GM12878 (cell line): Measurements from ENCODE around the gene DPF3. TPM values are rescaled to one million over a fixed set of nuclear protein-coding genes. Genes with fewer than 3 reads are reported as not detected.

Experiments
- ATAC-seq: fragments of 200-7000 bp; cut with Tn5 transposase; 3 replicates; pipeline ENCODE4 v1.9.1; 2020; ENCODE audit warnings: mild to moderate bottlenecking, moderate library complexity
- BruUV-seq: library from RNA; stranded (reverse); fragments of 400-500 nt; replicated peaks from 2 replicates; lab custom pipeline; 2021; lab: Mats Ljungman, UMichigan
- CTCF ChIA-PET: fragments of 300-600 bp; sonication (Branson Sonifier 250); formaldehyde crosslinking; extraction: SDS; loops from one replicate; lab custom pipeline; 2021; ENCODE audit warnings: inconsistent platforms; lab: Yijun Ruan, JAX
- POLR2A ChIA-PET: fragments of 350-600 bp; formaldehyde crosslinking; extraction: SDS; loops from one replicate; lab custom pipeline; 2021; ENCODE audit warnings: inconsistent platforms; lab: Charles Lee
- RAD21 ChIA-PET: fragments of 300-600 bp; sonication (Branson Sonifier 250); formaldehyde crosslinking; loops from one replicate; lab custom pipeline; 2023; ENCODE audit warnings: antibody characterized with exemption; ENCODE audit not compliant: unreplicated experiment; lab: Charles Lee
- SMC1A ChIA-PET: fragments of 300-600 bp; sonication (Branson Sonifier 250); formaldehyde crosslinking; loops from one replicate; lab custom pipeline; 2023; ENCODE audit not compliant: unreplicated experiment, uncharacterized antibody; lab: Charles Lee
- DNase-seq: peaks from one replicate; pipeline ENCODE4 v3.0.0-alpha.2; 2011; ENCODE audit warnings: low read depth, low spot score
- FAIRE-seq: peaks from 3 replicates; lab custom pipeline; 2011; peaks lifted over from hg19 to GRCh38; lab: Jason Lieb, UNC
- H2AFZ ChIP-seq: 2 replicates; pipeline ENCODE4 v1.6.0; 2011; ENCODE audit warnings: low read depth, low read length, control low read depth; ENCODE audit not compliant: control insufficient read depth
- H3K27ac ChIP-seq: 2 replicates; pipeline ENCODE4 v1.5.1; 2011; ENCODE audit warnings: control low read depth; ENCODE audit not compliant: control insufficient read depth, insufficient read depth
- H3K27me3 ChIP-seq, 2 experiments: replicated peaks in 1 of 2; 2 replicates each; pipeline versions ENCODE4 v1.6.0 to v1.6.1; 2011; ENCODE audit warnings: low read length in 1 of 2; ENCODE audit not compliant: control insufficient read depth in 2 of 2, insufficient read depth in 2 of 2
- H3K36me3 ChIP-seq, 2 experiments: 2 replicates each; pipeline ENCODE4 v1.5.1; 2011; ENCODE audit warnings: low read length in 1 of 2; ENCODE audit not compliant: control insufficient read depth in 2 of 2, insufficient read depth in 2 of 2
- H3K4me1 ChIP-seq: 2 replicates; pipeline ENCODE4 v1.6.1; 2011; ENCODE audit warnings: mild to moderate bottlenecking, low read length, moderate library complexity, mixed read lengths; ENCODE audit not compliant: control insufficient read depth, insufficient read depth
- H3K4me2 ChIP-seq: 2 replicates; pipeline ENCODE4 v1.6.0; 2011; ENCODE audit warnings: control low read depth; ENCODE audit not compliant: control insufficient read depth, insufficient read depth
- H3K4me3 ChIP-seq: fragments of 200-600 bp; sonication (generic); 2 replicates; pipeline ENCODE4 v1.5.1; 2016
- H3K79me2 ChIP-seq: 2 replicates; pipeline ENCODE4 v1.6.0; 2011; ENCODE audit warnings: low read length; ENCODE audit not compliant: control insufficient read depth, insufficient read depth
- H3K9ac ChIP-seq: 2 replicates; pipeline ENCODE4 v1.8.0; 2011; ENCODE audit warnings: low read length, control low read depth, mixed read lengths; ENCODE audit not compliant: control insufficient read depth, insufficient read depth
- H3K9me3 ChIP-seq: replicated peaks from 3 replicates; pipeline ENCODE4 v1.5.1; 2011; ENCODE audit warnings: mild to moderate bottlenecking, low read length; ENCODE audit not compliant: control insufficient read depth, insufficient read depth
- H4K20me1 ChIP-seq: 2 replicates; pipeline ENCODE4 v1.6.0; 2011; ENCODE audit not compliant: control insufficient read depth, insufficient read depth
- BRCA1 ChIP-seq: IDR thresholded peaks from 2 replicates; pipeline ENCODE4 v1.6.1; 2011; ENCODE audit warnings: low read depth, low read length, improper control_type of control experiment
- CREB1 ChIP-seq: IDR thresholded peaks from 2 replicates; pipeline ENCODE4 v1.6.1; 2012; ENCODE audit warnings: low read depth, mild to moderate bottlenecking, inconsistent platforms
- NFXL1 ChIP-seq: fragments of 450-650 bp; IDR thresholded peaks from 2 replicates; pipeline ENCODE4 v1.6.1; 2017; ENCODE audit warnings: antibody characterized with exemption, mild to moderate bottlenecking, borderline replicate concordance
- RCOR1 ChIP-seq: conservative IDR thresholded peaks from 2 replicates; pipeline ENCODE4 v1.6.1; 2012; ENCODE audit warnings: low read depth, low read length, improper control_type of control experiment
- RUNX3 ChIP-seq: IDR thresholded peaks from 2 replicates; pipeline ENCODE4 v1.6.1; 2012; ENCODE audit warnings: low read length, inconsistent platforms
- TCF7 ChIP-seq: IDR thresholded peaks from 2 replicates; pipeline ENCODE4 v1.6.1; 2014; ENCODE audit warnings: antibody characterized with exemption, borderline replicate concordance
- WGBS: methylation state at CpG from one replicate; pipeline ENCODE4 v1.1.6; 2016; ENCODE audit warnings: low lambda C conversion rate; ENCODE audit not compliant: insufficient replicate concordance, insufficient coverage; ENCODE audit errors: missing lambda C conversion rate; 5-methylcytosine and 5-hydroxymethylcytosine counted together
- in situ Hi-C: fragments of 300-500 bp; cut with MboI; formaldehyde crosslinking; loops from 9 replicates; pipeline ENCODE4 v1.14.3; 2018; ENCODE audit warnings: mixed read lengths
- intact Hi-C: fragments of 100-400 bp; cut with micrococcal nuclease; formaldehyde crosslinking; loops from one replicate; pipeline ENCODE4 v1.14.2; 2022; ENCODE audit not compliant: unreplicated experiment
- polyA plus RNA-seq, 11 experiments: library from polyadenylated mRNA; depleted of rRNA in 4 of 11; unstranded in 6 of 11; stranded (reverse) in 5 of 11; fragments of >200 nt; fragmentation: Nextera tagmentation in 4 of 11; fragmentation: Illumina TruSeq in 1 of 11; extraction: Ambion mirVana in 4 of 11; extraction: Trizol in 1 of 11; gene quantifications; 1 replicate in 1 of 11; 2 replicates in 10 of 11; pipeline versions ENCODE4 v1.2.1 to v1.2.3, GENCODE V29; 2011 to 2016; ENCODE audit warnings: inconsistent platforms in 2 of 11, missing spikeins in 2 of 11, low read depth in 1 of 11
- total RNA-seq, 4 experiments: library from RNA; depleted of rRNA in 3 of 4; stranded (reverse); fragments of >200 nt in 3 of 4; fragmentation: Illumina TruSeq in 1 of 4; extraction: Trizol in 1 of 4; gene quantifications; 2 replicates each; pipeline versions ENCODE4 v1.2.1 to v1.2.3, GENCODE V29; 2013 to 2021
- TF ChIP-seq, protein P1 (sequence below): IDR thresholded peaks from 2 replicates; pipeline ENCODE4 v1.6.1; 2012; ENCODE audit warnings: mild to moderate bottlenecking, low read depth, low read length
- TF ChIP-seq, protein P2 (sequence below): IDR thresholded peaks from 2 replicates; pipeline ENCODE4 v1.6.1; 2012; ENCODE audit warnings: low read depth, low read length, improper control_type of control experiment
- TF ChIP-seq, protein P3 (sequence below): fragments of 450-650 bp; IDR thresholded peaks from 2 replicates; pipeline ENCODE4 v1.6.1; 2018; ENCODE audit warnings: mild to moderate bottlenecking, low read depth, moderate library complexity; ENCODE audit not compliant: partially characterized antibody
- TF ChIP-seq, protein P4 (sequence below): IDR thresholded peaks from 2 replicates; pipeline ENCODE4 v1.6.1; 2012; ENCODE audit warnings: improper control_type of control experiment, low read depth, low read length; ENCODE audit not compliant: insufficient replicate concordance

DPF3 gene
- total and polyA plus RNA-seq, 10 of the 15 experiments (the other 5 are each of a cell fraction or from before 2014, with no cell fraction given): 0.69 to 8.0 (median 2.2) TPM

DNA sequence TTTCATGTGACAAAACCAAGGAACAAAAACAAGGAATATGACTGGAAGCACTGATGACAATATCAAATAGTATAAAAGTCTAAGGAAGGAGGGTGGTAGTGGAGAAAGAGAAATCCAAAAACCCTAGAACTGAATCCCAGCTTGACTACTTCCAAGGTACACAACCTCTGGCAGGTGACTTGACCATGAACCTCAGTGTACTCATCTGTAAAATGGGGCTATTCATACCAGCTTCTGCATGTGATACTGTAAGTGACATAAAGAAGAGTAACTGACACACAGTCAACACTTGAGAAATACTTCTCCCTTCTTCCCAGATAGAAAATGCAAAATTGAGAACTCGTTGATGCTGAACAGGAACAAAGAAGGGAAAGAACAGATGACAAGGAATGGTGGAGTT is 10.3 kb upstream of the DPF3 start:
- intact Hi-C loops (no loop called here), in situ Hi-C loops (no loop called here)
- Histone ChIP-seq H3K27me3 (no peaks in the 10 kb centered on the region), H2AFZ (no peak overlapping the region), H3K9me3 (no peaks in the 10 kb centered on the region), H3K4me1 (peaks cover 7% of the 10 kb centered on the region; the same call in 1 of the 2 replicates), H4K20me1 (no peaks in the 10 kb centered on the region), H3K36me3 (no peaks in the 10 kb centered on the region), H3K9ac (no peak overlapping the region), H3K4me3 (no peak overlapping the region), H3K27ac (no peak overlapping the region), H3K79me2 (no peaks in the 10 kb centered on the region), H3K4me2 (no peak overlapping the region)
- ATAC-seq (no peak), FAIRE-seq (no peak), DNase-seq (no peak)
- SMC1A ChIA-PET: interaction anchor here (0.6 to 5.0 kb wide), 37 partner anchors 10 to 997 kb away, joined by 3 to 304 read pairs (median 4); partner anchors contain the start of gene DPF3
- no TSS peak for BruUV-seq
- WGBS: 93% methylated on average over 1 of the region's 1 CpG
- RAD21 ChIA-PET: interaction anchor here (0.8 to 5.1 kb wide), 18 partner anchors 10 to 430 kb away, joined by 3 to 216 read pairs (median 4); partner anchors contain the start of gene DPF3
- POLR2A ChIA-PET: interaction anchor here (0.9 to 1.4 kb wide), 4 partner anchors 21 to 393 kb away, joined by 3 to 12 read pairs (median 3); no protein-coding TSS in a partner anchor
- CTCF ChIA-PET: interaction anchor here (0.6 to 14.5 kb wide), 39 partner anchors 8 to 567 kb away, joined by 3 to 520 read pairs (median 4); partner anchors contain the start of genes DCAF4 and DPF3
- TF ChIP-seq RCOR1 (no peak), CREB1 (no peak), TCF7 (no peak), NFXL1 (no peak), RUNX3 (no peak), BRCA1 (no peak)
- TF ChIP-seq, protein P1, sequence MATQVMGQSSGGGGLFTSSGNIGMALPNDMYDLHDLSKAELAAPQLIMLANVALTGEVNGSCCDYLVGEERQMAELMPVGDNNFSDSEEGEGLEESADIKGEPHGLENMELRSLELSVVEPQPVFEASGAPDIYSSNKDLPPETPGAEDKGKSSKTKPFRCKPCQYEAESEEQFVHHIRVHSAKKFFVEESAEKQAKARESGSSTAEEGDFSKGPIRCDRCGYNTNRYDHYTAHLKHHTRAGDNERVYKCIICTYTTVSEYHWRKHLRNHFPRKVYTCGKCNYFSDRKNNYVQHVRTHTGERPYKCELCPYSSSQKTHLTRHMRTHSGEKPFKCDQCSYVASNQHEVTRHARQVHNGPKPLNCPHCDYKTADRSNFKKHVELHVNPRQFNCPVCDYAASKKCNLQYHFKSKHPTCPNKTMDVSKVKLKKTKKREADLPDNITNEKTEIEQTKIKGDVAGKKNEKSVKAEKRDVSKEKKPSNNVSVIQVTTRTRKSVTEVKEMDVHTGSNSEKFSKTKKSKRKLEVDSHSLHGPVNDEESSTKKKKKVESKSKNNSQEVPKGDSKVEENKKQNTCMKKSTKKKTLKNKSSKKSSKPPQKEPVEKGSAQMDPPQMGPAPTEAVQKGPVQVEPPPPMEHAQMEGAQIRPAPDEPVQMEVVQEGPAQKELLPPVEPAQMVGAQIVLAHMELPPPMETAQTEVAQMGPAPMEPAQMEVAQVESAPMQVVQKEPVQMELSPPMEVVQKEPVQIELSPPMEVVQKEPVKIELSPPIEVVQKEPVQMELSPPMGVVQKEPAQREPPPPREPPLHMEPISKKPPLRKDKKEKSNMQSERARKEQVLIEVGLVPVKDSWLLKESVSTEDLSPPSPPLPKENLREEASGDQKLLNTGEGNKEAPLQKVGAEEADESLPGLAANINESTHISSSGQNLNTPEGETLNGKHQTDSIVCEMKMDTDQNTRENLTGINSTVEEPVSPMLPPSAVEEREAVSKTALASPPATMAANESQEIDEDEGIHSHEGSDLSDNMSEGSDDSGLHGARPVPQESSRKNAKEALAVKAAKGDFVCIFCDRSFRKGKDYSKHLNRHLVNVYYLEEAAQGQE: no peak
- TF ChIP-seq, protein P2, sequence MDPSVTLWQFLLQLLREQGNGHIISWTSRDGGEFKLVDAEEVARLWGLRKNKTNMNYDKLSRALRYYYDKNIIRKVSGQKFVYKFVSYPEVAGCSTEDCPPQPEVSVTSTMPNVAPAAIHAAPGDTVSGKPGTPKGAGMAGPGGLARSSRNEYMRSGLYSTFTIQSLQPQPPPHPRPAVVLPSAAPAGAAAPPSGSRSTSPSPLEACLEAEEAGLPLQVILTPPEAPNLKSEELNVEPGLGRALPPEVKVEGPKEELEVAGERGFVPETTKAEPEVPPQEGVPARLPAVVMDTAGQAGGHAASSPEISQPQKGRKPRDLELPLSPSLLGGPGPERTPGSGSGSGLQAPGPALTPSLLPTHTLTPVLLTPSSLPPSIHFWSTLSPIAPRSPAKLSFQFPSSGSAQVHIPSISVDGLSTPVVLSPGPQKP: no peak
- TF ChIP-seq, protein P3, sequence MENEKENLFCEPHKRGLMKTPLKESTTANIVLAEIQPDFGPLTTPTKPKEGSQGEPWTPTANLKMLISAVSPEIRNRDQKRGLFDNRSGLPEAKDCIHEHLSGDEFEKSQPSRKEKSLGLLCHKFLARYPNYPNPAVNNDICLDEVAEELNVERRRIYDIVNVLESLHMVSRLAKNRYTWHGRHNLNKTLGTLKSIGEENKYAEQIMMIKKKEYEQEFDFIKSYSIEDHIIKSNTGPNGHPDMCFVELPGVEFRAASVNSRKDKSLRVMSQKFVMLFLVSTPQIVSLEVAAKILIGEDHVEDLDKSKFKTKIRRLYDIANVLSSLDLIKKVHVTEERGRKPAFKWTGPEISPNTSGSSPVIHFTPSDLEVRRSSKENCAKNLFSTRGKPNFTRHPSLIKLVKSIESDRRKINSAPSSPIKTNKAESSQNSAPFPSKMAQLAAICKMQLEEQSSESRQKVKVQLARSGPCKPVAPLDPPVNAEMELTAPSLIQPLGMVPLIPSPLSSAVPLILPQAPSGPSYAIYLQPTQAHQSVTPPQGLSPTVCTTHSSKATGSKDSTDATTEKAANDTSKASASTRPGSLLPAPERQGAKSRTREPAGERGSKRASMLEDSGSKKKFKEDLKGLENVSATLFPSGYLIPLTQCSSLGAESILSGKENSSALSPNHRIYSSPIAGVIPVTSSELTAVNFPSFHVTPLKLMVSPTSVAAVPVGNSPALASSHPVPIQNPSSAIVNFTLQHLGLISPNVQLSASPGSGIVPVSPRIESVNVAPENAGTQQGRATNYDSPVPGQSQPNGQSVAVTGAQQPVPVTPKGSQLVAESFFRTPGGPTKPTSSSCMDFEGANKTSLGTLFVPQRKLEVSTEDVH: no peak
- TF ChIP-seq, protein P4, sequence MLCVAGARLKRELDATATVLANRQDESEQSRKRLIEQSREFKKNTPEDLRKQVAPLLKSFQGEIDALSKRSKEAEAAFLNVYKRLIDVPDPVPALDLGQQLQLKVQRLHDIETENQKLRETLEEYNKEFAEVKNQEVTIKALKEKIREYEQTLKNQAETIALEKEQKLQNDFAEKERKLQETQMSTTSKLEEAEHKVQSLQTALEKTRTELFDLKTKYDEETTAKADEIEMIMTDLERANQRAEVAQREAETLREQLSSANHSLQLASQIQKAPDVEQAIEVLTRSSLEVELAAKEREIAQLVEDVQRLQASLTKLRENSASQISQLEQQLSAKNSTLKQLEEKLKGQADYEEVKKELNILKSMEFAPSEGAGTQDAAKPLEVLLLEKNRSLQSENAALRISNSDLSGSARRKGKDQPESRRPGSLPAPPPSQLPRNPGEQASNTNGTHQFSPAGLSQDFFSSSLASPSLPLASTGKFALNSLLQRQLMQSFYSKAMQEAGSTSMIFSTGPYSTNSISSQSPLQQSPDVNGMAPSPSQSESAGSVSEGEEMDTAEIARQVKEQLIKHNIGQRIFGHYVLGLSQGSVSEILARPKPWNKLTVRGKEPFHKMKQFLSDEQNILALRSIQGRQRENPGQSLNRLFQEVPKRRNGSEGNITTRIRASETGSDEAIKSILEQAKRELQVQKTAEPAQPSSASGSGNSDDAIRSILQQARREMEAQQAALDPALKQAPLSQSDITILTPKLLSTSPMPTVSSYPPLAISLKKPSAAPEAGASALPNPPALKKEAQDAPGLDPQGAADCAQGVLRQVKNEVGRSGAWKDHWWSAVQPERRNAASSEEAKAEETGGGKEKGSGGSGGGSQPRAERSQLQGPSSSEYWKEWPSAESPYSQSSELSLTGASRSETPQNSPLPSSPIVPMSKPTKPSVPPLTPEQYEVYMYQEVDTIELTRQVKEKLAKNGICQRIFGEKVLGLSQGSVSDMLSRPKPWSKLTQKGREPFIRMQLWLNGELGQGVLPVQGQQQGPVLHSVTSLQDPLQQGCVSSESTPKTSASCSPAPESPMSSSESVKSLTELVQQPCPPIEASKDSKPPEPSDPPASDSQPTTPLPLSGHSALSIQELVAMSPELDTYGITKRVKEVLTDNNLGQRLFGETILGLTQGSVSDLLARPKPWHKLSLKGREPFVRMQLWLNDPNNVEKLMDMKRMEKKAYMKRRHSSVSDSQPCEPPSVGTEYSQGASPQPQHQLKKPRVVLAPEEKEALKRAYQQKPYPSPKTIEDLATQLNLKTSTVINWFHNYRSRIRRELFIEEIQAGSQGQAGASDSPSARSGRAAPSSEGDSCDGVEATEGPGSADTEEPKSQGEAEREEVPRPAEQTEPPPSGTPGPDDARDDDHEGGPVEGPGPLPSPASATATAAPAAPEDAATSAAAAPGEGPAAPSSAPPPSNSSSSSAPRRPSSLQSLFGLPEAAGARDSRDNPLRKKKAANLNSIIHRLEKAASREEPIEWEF: no peak
